NCI-H146 (cell line): Measurements from ENCODE around the gene OR5D13.

ENCODE experiments used
- DNase-seq: peaks from one replicate; lab custom pipeline; 2025; lab: John Stamatoyannopoulos, UW

The OR5D13 gene, protein sequence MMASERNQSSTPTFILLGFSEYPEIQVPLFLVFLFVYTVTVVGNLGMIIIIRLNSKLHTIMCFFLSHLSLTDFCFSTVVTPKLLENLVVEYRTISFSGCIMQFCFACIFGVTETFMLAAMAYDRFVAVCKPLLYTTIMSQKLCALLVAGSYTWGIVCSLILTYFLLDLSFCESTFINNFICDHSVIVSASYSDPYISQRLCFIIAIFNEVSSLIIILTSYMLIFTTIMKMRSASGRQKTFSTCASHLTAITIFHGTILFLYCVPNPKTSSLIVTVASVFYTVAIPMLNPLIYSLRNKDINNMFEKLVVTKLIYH

DNA sequence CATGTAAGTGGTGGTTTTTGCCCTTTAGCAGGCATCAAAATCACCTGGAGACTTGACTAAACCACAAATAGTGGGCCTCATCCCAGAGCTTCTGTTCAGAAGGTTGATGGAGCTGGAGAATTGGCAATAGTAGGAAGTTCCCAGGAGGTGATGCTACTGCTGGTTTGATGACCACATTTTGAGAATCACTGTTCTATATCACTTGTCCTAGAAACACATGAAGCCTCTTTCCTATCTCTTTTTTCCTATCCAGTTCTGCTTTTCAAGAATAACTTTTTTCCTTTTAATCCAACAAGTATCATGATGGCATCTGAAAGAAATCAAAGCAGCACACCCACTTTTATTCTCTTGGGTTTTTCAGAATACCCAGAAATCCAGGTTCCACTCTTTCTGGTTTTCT is at the start of gene OR5D13:
Gene OR5D13 (plus strand): TSS at position 301 of the 400 bp plus-strand sequence. CDS start 0 bp downstream, at position 301.
- DNase-seq, result no peak

DNA sequence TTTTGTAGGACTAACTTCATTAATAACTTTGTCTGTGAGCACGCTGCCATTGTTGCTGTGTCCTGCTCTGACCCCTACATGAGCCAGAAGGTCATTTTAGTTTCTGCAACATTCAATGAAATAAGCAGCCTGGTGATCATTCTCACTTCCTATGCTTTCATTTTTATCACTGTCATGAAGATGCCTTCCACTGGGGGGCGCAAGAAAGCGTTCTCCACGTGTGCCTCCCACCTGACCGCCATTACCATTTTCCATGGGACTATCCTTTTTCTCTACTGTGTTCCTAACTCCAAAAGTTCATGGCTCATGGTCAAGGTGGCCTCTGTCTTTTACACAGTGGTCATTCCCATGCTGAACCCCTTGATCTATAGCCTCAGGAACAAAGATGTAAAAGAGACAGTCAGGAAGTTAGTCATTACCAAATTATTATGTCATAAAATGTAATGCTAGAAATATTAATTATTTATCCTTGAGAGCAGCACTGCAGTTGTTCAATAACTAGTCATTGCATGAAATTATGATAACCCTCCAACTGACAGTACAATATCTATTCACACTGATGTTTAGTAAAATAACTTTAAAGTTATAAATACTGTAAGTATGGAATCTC is 46.4 kb upstream of the OR5D13 start:
- no peak for DNase-seq

DNA sequence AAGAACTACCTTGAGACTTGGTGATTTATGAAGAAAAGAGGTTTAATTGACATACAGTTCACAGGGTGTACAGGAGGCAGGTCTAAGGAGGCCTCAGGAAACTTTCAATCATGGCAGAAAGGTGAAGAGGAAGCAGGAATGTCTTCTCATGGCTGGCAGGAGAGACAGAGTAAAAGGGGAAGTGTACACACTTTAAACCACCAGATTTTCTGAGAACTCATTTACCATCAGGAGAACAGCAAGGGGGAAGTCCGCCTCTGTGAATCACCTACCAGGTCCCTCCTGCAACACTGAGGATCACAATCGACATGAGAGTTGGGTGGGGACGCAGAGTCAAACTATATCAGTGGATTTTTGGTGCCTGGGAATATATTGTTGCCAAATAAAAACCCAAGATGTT is 40.3 kb upstream of the OR5D13 start:
- DNase-seq, result no peak

DNA sequence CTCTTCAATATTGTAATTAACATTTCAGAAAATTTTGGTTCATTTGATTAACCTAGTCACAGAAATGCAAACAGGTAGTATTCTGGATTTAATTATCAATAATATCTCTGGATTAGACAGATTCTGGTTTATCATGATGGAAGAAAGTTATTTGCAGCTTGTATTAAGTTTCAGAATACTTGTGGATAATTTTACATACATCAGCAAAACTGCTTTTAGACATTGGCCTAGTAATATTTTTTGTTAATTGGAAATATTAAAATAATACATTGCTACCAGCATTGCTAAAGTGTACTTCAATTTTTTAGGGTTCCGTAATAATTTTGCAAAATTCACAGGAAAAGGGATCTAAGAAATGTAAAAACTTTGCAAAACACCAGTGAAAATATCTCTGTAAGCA is 18.4 kb downstream of the OR5D13 start:
- no peak for DNase-seq

DNA sequence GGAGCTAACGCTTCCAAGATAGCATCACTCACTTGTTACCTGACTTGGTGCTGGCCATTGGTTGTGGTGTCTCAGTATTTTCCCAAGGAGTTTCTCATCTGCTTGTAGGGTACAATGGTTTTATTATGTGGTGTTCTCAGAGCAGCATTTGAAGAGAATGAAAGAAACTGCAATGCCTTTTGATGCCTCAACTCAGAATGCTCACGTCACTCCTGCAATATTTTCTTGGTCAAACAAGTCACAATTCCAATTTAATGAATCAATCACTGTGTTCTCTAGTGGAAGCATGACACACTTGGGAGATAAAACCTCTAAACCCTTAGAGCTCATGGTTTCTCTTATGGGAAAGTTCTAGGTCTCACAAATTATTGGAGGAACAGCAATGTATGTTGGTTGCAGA is 20.1 kb downstream of the OR5D13 start:
- no peak for DNase-seq

DNA sequence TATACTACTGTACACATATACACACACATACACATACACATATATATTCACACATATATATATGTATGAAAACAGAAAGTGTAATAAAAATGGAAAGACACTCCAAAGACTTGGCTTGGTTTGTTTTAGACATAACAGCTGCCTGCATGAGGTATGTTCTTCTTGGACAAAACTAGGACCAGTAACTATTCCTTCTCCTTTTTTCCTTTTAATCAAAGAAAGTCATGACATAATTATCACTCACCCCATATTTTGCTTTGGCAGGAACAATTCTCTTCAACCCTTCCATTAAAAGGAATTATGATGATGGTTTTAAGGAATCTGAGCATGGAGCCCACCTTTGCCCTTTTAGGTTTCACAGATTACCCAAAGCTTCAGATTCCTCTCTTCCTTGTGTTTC is 22.0 kb downstream of the OR5D13 start, which contains the start of gene OR5D14:
Gene OR5D14 (plus strand): TSS at position 301 of the 400 bp plus-strand sequence. CDS start 0 bp downstream, at position 301.
- no peak for DNase-seq

DNA sequence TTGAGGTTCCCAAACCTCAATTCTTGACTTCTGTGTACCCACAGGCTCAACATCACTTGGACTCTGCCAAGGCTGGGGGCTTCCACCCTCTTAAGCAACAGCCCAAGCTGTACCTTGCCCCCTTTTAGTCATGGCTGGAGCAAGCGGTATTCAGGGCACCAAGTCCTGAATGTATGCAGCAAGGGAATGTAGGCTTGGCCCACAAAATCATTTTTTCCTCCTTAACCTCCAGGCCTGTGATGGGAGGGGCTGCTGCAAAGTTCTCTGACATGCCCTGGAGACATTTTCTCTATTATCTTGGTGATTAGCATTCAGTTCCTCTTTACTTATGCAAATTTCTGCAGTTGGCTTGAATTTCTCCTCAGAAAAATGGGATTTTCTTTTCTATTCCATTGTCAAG is 33.0 kb downstream of the OR5D13 start:
- no peak for DNase-seq

DNA sequence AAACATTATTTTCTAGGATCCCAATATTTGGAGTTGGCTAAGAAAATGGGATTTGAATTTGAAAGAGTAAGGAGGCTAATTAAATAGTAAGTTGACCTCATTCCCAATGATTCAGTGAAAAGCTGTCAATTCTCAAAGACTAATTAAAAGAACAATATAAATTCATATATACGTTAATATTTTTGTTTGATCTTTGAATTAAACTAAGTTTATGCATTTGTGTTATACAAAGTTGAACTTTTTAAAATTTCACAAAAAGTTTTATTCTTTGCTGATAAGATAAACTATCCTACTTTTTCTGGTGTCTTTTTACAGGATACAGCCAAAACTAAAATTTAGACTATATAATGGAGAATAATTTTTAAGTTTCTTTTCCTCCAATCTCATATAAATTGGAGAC is 37.8 kb downstream of the OR5D13 start, which contains the start of gene OR5L1:
Gene OR5L1 (plus strand): TSS at position 301 of the 400 bp plus-strand sequence. CDS start 100 bp downstream, outside the sequence.
- DNase-seq, result no peak

DNA sequence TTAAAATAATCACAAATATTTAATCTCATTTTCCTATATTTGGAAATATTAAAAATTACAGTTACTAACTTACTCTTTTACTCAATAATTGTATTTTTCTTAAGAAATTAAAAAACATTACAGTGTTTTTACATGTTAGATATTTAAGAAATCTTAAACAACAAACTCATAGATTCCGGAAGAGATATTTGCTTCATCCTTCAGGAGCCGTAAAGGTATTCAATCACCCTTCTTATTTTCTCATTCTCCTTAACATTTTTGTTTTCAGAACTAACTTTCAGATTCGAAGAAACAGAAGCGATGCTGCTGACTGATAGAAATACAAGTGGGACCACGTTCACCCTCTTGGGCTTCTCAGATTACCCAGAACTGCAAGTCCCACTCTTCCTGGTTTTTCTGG is 46.1 kb downstream of the OR5D13 start, which contains the start of gene OR5D18:
Gene OR5D18 (plus strand): TSS at position 301 of the 400 bp plus-strand sequence. CDS start 0 bp downstream, at position 301.
- no peak for DNase-seq
